ENCODE results near the gene DMD.
A peak's percentile ranks its signal among the peaks of the same experiment; 100 is the strongest.

The DMD gene

DNA sequence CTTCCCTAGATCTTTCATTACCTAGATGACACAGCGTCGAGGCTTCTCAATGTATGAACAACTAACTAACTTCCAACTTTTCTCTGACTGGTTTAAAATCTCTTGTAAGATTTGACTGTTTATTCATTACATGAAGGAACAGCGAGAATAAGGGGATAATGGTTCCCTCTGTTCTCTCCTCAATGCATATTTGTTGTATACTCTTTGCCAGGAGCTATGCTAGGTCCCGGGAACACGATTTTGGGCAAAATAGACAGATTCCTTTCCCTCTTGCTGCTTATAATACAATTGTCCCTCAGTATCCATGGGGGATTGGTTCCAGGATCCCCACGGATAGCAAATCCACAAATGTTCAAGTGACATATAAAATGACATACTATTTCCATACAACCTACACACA, 1020.0 kb downstream of the DMD start:
- no peak for DNase-seq

DNA sequence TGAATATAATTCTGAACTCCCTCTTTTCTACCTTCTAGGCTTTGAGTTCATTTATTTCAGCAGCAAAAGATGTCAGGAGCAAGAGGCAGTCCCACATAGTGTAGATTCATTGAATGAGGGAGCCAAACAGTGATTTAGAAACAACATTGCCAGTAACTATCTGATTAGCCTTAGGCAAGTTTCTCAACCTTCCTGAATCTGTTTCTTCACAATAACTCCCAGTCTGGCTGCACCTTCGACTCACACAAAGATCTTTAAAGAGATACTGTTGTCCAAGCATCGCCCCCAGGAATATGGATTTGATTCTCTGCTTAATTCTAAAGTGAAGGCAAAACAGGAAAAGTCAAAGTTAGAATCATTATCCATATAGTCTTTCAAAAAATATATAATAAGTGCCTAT, 1026.2 kb downstream of the DMD start:
- no peak for DNase-seq

DNA sequence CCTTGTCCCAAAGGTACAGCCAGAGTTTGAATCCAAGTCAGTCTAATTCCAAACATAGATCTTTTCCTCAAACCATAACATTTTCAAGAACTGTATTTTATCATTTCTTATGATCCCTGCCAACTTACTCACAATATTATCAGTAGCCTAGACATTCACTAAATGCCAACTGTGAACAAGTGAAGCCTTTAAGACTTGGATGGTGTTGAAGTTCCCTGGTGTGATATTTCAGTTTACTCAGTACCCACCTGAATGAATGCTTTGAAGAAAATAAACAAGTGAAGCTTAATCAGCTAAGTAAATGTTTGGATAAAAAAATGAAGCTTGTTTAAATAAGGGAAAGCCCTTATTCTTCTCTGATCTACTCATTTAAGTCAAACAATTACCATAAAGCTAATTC, 1028.3 kb downstream of the DMD start:
- no peak for DNase-seq

DNA sequence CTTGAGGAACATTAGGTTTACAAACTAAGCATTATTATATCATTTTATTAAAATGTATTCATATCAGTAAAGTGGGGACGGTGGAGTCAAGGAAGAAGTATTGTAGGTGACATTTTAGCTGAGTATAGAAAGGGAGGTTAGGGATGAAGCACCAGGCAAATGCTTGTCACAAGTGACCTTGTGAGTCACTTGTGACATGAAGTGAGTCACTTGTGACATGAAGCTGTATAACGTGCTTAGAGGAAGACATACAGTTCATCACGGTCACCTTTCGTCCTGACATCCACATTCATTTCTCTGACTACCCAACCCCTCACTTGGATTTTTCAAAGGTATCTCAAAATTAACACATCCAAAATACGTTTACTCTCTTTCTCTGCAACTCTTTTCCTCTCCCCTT, 1034.8 kb downstream of the DMD start:
- DNase-seq = no peak

DNA sequence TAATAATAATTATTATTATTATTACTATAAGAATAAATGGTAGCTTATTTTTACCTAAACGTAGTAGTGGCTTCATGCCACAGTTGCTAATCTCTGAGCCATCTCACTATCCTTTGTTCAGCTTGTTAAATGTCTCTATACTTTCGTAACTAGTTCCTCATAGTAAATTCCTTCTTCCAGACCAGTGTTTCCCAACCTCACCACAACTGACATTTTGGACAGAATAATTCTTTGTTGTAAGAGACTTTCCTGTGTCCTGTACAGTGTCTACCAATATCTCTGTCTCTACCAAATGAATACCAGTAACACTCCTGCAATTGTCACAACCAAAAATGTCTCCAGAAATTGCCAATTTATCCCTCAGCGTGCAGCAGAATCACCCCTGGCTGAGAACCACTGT, 1040.9 kb downstream of the DMD start:
- DNase-seq = no peak

DNA sequence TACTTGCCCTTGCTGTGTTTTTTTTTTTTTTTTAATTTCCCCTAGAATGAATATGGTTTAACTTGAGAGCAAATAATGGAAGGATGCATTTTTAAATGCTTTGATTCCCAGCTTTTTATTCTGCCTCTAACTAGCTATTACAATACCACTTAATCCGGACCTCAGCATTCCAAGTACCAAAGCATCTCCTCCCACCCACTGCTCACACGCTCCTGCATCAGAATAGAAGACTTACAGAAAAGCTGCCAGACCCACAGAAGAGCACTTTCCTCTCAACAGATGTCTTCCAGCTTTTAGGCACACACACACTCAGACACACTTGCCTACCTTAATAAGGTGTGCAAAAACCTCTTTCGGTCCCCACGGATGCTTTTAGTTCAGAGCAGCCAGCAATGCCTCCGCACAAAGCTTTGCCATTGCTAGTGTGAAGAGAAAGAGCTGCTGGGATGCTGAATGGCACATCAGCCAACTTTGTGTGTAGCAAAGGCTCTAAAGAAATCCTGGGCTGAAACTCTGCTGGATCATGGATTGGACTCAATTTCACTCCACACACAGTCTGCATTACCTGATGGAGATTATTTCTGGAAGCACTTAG, 1056.2 kb downstream of the DMD start:
- DNase-seq = no peak

DNA sequence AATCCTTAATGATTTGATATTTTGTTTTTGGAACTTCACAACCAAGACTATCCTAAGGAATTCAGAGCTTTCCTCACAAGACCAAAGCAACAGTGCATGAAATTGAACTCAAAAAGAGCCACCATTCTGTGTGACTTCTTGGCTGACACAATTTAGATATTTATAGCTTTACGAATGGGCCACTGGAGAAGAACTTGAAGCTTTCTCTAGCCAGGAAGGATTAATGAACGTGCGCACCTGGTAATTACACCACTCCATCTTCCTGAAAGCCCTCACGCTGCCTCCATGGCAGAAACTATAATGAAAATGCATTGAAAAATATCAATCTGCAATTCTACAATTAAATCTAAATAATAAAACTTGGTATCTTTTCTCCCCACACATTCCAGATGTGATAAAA, 1057.8 kb downstream of the DMD start:
- DNase-seq = no peak

DNA sequence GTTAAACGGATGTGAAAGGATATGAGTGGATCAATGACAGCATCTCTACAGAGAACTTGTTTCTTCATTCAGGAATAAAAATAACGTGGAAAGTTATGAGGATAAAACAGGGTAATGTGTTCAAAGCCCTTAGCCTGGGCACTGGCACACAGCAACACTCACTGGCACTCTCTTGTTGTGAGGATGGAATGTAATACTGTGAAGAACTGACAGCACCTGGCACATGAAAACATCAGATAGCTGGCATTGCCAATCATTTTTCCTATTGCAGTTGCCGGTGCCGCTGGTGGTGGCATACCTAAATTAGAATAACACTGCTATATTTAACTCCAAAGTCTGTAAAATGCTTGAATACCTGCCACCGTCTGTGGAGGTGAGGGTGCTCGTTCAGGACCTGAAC, 1061.2 kb downstream of the DMD start:
- DNase-seq = no peak

DNA sequence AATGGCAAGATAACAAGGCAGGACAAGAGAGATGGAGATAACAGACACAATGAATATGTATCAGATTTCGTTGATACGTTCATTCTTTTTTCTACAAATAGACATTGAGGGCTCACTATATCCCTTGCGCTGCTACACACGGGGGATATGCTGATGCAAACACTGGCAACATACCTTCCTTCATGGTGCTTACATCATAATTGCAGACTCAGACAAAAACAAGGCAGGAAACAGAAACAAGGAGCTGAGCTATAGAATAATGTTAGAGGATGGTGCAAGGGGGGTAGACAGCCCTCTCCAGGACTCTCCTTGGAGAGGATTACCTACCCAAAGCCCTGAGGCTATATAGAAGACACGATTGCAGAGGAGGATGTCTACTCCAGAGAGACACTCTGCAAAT, 1069.5 kb downstream of the DMD start:
- DNase-seq = no peak

DNA sequence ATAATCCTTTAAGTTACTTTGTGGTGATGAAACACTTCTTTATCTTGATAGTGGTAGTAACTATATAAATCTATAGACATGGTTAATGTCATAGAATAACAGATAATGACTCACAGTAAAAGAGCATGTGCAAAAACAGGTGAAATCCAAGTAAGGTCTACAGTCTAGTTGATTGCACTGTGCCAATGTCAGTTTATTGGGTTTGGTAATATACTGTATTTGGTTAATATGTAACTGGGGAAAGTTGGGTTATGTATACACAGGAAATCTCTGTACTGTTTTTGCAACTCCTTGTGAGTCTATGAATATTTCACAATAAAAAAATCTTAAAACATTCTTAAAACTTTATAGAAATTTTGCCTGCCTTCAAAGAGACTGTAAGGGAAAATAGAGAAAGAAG, 1071.9 kb downstream of the DMD start:
- DNase-seq = no peak

DNA sequence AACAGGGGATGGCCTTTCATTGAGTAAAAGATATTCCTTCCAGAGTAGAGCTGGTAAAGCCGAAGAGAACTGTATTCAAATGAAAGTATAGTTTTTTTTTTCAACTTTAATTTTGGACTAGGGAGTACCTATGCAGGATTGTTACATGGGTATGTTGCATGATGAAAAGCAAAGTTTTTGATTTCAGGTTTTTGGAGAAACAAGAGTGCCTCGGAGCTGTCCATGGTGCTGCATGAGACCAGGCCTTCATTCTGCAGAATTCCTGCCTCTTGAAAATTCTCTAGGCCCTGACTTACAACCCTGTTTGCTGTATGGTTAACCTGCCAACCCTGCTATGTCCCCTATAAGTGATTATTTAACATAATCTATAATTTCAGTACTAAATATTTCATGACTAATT, 1073.8 kb downstream of the DMD start:
- peak in 2 of 4 experiments; percentile 2 to 3 for DNase-seq

DNA sequence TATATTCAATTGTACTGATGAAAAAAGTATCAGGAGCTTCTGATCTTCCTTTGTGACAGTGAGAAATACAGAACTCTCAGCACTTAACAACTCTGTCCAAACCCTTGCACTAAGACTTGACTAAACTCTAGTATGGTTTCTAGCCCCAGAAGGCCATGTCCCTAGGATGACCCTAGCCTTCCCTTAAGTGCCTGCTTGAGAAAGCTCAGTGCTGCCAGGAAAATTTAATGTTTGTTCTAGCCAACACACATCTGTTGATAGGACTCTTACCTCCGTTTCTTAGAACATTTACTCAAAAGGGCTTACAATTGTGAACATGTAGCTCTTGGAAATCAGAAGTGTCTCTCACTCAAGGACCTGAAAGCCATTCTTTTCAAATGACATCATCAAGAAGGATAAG, 1084.4 kb downstream of the DMD start:
- DNase-seq = no peak

DNA sequence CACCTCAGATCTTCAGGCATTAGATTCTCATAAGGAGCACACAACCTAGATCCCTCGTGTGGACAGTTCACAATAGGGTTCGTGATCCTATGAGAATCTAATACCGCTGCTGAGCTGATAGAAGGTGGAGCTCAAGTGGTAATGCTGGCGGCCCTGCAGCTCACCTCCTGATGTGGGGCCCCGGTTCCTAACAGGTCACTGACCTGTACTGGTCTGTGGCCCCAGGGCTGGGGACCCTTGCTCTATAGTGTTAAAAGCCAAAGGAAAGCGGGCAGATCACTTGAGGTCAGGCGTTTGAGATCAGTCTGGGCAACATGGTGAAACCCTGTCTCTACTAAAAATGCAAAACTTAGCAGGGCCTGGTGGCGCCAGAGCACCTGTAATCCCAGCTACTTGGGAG, 1092.5 kb downstream of the DMD start:
- DNase-seq = no peak

DNA sequence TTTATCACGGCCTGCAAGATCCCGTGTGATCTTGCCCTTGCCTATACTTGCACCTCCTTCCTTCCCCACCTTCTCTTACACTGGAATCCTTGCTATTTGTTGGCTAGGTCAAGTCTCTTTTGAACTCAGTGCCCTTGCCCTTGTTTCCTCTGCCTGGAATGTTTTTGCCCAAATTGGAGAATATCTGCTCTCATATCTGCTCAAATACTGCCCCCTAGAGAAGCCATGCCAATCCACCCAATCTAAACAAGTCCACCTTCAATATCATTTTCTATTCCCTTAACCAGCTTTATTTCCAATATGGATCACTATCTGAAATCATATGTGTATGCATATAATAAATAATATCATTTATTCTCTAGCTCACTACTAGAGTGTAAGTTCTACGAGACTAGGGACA, 1095.3 kb downstream of the DMD start:
- DNase-seq = no peak

DNA sequence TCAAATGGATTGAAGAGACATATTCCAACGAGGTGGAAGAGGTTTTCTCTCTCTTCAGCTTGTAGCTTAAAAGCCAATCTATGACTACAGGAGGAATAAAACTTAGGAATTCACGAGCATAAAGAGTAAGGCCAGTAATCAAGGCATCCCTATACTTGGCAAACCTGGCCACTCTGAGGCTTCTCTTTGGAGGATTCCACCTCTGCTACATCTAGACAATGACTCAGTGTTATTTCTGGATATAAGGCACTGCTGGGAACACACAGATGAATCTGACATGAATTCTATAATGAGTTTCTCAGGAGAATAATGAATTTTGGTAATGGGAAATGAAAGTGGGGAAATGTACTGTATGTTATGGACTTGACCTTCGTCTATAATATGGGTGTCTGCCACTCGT, 1123.7 kb downstream of the DMD start:
- DNase-seq = no peak

DNA sequence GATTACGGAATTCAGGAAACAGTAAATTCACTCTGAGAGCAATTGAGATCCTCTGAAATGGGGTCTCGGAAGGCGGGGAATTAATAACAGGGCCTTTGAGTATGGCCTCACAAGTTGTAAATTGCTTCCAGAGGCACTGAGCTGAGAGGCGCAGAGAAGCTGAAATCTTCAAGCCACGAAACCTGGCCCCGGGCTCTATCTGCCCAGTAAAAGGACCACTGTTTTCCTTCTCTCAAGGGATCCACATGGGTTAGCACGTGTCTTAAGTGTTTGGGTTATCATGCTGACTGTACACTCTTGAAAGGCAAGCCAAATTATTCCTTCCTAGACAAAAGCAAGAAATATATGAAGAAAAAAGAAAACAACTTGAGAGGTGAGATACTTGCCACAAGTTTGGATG, 1126.6 kb downstream of the DMD start:
- DNase-seq = no peak

DNA sequence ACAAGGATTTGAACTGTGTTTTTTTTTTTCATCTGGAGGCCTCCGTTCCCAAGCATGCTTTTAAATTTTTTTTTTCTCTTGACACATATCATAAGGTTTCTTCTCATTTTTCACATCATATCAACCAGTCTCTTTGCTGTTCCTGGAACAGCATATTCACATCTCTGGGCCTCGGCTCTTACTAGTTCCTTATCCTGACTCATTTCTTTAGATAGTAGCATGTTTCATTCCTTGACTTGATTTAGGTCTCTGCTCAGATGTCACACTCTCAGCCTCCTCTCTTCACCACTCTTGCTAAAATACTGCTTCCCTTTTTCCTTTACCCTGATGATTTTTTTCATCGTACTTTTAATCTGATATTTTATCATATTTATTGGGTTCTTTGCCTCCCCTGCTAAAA, 1163.1 kb downstream of the DMD start:
- no peak for DNase-seq

DNA sequence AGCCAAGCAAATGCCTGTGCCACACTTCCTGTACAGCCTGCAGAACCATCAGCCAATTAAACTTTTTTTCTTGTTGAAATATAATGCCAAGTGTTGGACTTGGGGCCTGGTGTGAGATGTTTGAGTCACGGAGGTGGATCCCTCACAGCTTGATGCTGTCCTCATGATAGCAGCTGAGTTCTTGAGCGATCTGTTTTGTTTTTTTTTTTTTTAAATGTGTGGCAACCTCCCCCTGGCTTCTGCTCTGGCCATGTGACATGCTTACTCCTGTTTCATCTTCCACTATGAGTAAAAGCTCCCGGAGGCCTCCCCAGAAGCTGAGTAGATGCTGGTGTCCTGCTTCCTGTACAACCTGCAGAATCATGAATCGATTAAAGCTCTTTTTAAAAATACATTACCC, 1166.2 kb downstream of the DMD start:
- DNase-seq = no peak

DNA sequence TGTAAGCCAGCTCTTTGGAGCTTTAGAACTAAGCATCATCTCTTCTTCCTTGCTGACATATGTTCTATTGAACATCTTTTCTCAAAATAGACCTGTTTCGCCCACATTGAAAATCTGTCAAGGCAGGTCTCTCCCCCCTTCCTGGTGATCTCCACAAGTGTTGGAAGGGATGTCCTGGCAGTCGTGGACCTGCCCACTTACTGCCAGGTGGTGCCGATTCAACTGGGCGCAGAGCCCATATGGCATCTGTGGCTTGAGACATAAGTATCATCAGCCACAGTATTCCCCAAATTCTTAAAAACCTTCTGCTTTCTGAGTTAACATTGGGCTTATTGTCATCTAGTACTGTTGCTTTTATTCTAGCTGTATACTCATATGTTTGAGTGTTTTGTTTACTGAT, 1170.2 kb downstream of the DMD start:
- no peak for DNase-seq

DNA sequence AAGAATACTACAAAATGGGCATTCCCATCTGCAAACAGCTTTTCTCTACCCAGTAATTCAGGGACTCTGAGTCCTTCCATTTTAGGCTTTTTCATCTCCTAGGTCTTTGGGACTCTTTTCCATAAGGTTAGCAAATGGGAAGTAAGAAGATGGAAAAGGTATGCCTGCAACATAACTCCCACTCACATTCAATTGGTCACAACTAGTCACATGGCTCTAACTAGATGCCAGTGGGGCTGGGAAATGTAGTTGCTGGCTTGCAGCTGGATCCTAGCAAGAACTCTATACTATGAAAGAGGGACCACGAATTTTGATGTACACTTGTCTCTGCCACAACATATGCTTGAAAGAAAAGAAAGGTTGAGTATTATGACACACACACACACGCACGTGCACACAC, 1184.6 kb downstream of the DMD start:
- DNase-seq = no peak

DNA sequence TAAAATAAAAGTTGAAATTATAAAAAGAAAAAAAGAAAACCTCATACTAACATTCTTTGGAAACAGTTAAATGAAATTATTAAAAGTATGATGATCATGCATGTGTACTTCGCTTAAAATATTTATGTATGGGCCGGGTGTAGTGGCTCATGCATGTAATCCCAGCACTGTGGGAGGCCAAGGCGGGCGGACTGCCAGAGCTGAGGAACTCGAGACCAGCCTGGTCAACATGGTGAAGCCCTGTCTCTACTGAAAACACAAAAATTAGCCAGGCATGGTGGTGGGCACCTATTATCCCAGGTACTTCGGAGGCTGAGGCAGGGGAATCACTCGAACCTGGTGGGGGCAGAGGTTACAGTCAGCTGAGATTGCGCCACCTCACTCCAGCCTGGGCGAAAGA, 1187.3 kb downstream of the DMD start:
- no peak for DNase-seq

DNA sequence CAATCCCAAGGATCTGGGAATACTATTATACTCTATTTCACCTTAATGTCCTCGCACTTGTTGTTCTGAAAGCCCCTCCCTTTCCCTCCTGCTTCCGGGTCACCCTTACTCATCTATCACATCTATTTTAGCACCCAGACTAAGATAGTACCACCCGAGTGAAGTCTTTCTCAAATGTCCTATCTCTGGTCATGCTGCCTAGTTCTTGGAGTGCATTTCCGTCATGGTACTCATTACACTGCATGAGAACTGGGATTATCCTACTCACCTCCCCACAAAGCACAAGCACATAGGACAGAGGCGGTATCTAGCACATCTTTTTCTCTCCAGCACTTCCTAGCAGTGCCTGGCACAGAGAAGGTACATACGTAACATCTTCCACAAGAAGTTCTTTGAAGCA, 1195.2 kb downstream of the DMD start:
- no peak for DNase-seq

DNA sequence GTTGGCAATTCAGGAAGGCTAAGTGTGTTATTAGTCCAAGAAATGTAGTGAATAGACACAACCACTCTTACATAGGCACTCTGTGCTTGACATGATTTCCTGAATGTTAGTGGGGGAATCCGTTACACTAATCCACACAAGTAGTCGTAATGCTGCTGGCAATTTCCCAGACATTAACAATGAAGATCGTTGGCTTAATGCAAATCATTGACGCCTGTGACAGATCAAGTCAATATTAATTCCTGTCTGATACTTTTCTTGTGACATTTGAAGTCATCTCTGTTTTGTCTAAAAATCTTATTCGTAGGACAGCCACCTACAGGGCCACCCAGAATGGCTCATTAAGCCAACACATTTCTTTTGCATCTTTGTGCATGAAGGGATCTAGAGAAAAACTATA, 1200.4 kb downstream of the DMD start:
- no peak for DNase-seq

DNA sequence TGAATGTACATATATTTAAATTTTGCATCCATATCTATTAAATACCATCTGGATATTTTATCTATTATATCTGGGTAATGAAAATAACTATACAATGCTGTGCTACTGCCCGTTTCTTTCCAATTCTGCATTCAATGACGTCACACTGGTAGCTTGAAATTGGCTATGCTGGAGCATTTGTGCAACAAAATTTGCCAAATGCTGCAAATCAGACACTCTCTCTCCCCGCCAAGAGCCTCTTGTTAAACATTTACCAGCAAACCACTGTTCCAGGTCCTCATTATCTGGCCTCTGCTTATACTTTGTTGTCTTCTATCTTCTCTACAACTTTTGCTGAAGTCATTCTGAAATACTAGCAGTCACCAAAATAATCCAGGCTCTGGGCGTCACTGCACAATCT, 1201.1 kb downstream of the DMD start:
- no peak for DNase-seq

DNA sequence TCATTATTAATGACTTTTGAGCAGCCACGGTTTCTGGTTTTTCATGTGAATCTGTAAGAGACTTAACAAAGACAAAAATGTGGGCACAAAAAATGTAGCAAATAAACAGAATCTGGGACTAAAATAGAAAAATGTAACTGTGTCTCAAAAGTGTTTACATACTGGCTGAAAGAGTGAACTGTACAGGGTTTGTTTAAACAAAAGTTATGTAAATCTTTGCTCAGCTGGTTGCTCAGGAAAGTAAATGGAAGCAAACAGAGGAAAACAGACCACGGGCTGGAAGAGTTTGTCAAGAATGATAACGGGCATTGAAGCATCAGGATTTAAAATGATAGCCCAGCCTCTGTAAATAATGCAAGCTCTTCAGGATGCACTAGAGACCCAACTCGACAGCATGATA, 1217.7 kb downstream of the DMD start:
- DNase-seq = no peak

DNA sequence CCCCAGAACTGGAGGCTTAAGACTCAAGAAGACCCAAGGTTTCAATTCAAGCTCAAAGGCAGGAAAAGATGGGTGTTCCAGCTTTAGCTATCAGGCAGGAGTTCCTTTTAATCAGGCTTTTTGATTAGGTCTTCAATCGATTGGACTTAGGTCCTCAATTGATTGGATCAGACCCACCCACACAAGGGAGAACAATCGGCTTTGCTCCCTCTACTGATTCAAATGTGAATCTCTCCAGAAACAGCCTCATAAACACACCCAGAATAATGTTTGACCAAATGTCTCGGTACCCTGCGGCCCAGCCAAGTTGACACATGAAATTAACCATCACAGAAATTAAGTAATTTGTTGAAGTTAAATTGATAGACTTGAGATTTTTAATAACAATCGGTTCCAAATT, 1222.4 kb downstream of the DMD start:
- DNase-seq = no peak

Measured in suppressor macrophage (primary cell).